HL-60 (cell line): ENCODE results near the gene STK24.

Experiments
- DNase-seq, 2 experiments: peaks; one replicate each; pipeline ENCODE4 v3.0.0-alpha.2; 2010 to 2020; ENCODE audit warnings: low read depth in 1 of 2, low spot score in 1 of 2
- H3K27ac ChIP-seq: fragments of 250-450 bp; sonication (Bioruptor Pico); replicated peaks from 2 replicates; pipeline ENCODE4 v1.5.1; 2020; ENCODE audit warnings: mild to moderate bottlenecking, moderate library complexity
- H3K27me3 ChIP-seq: fragments of 250-450 bp; sonication (Bioruptor Pico); 2 replicates; pipeline ENCODE4 v1.5.1; 2021; ENCODE audit warnings: mild to moderate bottlenecking, moderate library complexity; ENCODE audit not compliant: insufficient read depth, poor library complexity, severe bottlenecking
- H3K4me3 ChIP-seq: replicated peaks from 2 replicates; pipeline ENCODE4 v1.5.1; 2011; ENCODE audit warnings: mild to moderate bottlenecking, control low read depth, low read length; ENCODE audit not compliant: insufficient read depth
- GABPA ChIP-seq: IDR thresholded peaks from 2 replicates; pipeline ENCODE4 v1.6.1; 2012; ENCODE audit warnings: low read depth
- POLR2AphosphoS5 ChIP-seq: IDR thresholded peaks from 2 replicates; pipeline ENCODE4 v1.6.1; 2012; ENCODE audit warnings: low read depth
- SPI1 ChIP-seq: IDR thresholded peaks from 2 replicates; pipeline ENCODE4 v1.6.1; 2012; ENCODE audit warnings: low read depth, mild to moderate bottlenecking, borderline replicate concordance
- TF ChIP-seq, protein P1 (sequence below): IDR thresholded peaks from one replicate; pipeline ENCODE4 v1.5.1; 2011; ENCODE audit warnings: low read length, control low read depth, inconsistent platforms; ENCODE audit not compliant: insufficient read depth
- TF ChIP-seq, protein P2 (sequence below): IDR thresholded peaks from 2 replicates; pipeline ENCODE4 v1.6.1; 2012; ENCODE audit warnings: low read depth; ENCODE audit not compliant: insufficient replicate concordance

STK24 gene

DNA sequence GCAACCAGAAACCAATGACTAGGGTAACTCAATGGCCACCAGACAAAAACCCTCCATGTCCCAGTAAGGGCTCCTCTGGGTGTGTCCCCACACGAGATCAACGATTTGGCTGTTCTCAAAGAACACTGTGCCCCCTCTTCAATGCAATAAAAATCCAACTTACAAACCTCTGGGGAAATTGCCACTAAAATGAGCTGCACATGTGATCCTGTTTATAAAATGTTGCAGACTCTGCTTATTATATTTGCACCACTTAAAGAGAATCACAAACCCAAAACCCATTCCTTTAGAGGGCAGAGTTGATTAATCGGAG is 80.5 kb downstream of the STK24 start:
- H3K4me3 ChIP-seq, result no peak overlapping the region
- DNase-seq, result no peak
- H3K27me3 ChIP-seq, result no peaks in the 10 kb centered on the region
- H3K27ac ChIP-seq, result no peak overlapping the region
- TF ChIP-seq SPI1 (no peak), POLR2AphosphoS5 (no peak), GABPA (no peak)
- TF ChIP-seq, protein P1, sequence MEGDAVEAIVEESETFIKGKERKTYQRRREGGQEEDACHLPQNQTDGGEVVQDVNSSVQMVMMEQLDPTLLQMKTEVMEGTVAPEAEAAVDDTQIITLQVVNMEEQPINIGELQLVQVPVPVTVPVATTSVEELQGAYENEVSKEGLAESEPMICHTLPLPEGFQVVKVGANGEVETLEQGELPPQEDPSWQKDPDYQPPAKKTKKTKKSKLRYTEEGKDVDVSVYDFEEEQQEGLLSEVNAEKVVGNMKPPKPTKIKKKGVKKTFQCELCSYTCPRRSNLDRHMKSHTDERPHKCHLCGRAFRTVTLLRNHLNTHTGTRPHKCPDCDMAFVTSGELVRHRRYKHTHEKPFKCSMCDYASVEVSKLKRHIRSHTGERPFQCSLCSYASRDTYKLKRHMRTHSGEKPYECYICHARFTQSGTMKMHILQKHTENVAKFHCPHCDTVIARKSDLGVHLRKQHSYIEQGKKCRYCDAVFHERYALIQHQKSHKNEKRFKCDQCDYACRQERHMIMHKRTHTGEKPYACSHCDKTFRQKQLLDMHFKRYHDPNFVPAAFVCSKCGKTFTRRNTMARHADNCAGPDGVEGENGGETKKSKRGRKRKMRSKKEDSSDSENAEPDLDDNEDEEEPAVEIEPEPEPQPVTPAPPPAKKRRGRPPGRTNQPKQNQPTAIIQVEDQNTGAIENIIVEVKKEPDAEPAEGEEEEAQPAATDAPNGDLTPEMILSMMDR, result no peak
- TF ChIP-seq, protein P2, sequence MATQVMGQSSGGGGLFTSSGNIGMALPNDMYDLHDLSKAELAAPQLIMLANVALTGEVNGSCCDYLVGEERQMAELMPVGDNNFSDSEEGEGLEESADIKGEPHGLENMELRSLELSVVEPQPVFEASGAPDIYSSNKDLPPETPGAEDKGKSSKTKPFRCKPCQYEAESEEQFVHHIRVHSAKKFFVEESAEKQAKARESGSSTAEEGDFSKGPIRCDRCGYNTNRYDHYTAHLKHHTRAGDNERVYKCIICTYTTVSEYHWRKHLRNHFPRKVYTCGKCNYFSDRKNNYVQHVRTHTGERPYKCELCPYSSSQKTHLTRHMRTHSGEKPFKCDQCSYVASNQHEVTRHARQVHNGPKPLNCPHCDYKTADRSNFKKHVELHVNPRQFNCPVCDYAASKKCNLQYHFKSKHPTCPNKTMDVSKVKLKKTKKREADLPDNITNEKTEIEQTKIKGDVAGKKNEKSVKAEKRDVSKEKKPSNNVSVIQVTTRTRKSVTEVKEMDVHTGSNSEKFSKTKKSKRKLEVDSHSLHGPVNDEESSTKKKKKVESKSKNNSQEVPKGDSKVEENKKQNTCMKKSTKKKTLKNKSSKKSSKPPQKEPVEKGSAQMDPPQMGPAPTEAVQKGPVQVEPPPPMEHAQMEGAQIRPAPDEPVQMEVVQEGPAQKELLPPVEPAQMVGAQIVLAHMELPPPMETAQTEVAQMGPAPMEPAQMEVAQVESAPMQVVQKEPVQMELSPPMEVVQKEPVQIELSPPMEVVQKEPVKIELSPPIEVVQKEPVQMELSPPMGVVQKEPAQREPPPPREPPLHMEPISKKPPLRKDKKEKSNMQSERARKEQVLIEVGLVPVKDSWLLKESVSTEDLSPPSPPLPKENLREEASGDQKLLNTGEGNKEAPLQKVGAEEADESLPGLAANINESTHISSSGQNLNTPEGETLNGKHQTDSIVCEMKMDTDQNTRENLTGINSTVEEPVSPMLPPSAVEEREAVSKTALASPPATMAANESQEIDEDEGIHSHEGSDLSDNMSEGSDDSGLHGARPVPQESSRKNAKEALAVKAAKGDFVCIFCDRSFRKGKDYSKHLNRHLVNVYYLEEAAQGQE, result no peak

DNA sequence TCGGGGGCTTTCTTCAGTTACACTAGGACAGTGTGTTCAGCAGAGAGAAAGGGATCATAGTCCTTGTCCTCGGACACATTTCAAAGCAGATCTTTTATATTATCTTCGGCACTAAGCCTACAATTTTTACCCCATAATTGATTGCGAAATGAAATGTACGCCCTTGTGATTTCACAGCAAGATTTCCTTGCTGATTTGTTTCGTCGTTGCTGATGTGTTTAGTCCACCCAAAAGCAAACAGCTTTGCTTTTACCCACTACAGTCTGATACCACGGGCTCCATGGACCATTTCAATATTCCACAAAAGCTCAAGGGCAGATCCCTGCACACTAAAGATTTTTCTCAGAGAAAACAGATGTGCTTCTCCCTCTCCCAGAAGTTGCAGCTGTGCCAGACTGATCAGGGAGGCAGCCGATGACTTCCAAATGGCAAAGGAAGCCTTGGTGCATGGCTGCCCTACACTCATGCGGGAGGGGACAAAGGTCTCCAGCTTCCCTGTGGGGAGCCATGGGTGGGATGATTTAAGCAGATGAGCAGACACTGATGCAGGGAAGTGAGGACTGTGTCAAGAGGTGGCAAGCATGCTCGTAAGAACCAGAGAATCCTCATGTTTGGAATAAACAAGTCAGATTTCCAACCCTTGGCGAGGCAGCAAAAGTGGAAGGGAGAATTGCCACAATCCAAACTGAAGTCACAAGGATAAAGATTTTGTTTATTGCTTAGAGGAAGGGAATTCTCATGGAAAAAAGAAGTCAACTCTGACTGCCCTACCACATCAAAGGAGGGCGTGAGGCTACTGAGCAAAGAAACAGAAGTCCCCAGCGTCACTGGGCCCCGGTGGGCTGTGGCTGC is 81.1 kb downstream of the STK24 start:
- no peak overlapping the region for H3K4me3 ChIP-seq
- H3K27me3 ChIP-seq, result no peaks in the 10 kb centered on the region
- no peak overlapping the region for H3K27ac ChIP-seq
- no peak for DNase-seq
- TF ChIP-seq GABPA, result no peak
- no peak for TF ChIP-seq SPI1
- TF ChIP-seq POLR2AphosphoS5, result no peak
- TF ChIP-seq, protein P1, result no peak
- TF ChIP-seq, protein P2, result no peak

DNA sequence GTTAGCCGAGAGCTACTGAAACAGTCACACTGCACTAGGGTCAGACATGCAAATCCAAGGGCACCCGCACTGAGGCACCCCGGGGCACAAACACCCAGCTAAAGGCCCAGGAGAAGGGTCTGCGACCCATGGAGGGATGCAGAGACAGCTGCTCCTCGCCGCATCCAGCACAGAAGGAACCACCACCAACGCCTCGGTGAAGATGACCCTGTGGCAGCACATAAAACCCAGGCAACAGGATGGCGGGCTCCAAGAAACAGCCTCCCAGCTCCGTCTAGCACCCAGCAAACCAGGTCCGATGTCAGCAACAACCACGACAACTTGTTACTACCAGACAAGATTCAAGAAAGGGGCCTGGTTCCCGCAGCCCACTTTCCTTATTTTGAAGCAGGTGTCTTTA is 82.1 kb downstream of the STK24 start:
- Histone ChIP-seq H3K4me3 (no peak overlapping the region), H3K27me3 (no peaks in the 10 kb centered on the region), H3K27ac (no peak overlapping the region)
- TF ChIP-seq, protein P1, result no peak
- no peak for TF ChIP-seq POLR2AphosphoS5
- no peak for TF ChIP-seq GABPA
- TF ChIP-seq SPI1, result no peak
- TF ChIP-seq, protein P2, result no peak
- DNase-seq, result no peak
